Medulla oblongata (tissue), 1 donor: ENCODE data around the gene STAB2.

Experiments used
- DNase-seq: peaks from one replicate; pipeline ENCODE4 v3.0.0-alpha.2; 2015; ENCODE audit errors: extremely low spot score

STAB2 gene, protein sequence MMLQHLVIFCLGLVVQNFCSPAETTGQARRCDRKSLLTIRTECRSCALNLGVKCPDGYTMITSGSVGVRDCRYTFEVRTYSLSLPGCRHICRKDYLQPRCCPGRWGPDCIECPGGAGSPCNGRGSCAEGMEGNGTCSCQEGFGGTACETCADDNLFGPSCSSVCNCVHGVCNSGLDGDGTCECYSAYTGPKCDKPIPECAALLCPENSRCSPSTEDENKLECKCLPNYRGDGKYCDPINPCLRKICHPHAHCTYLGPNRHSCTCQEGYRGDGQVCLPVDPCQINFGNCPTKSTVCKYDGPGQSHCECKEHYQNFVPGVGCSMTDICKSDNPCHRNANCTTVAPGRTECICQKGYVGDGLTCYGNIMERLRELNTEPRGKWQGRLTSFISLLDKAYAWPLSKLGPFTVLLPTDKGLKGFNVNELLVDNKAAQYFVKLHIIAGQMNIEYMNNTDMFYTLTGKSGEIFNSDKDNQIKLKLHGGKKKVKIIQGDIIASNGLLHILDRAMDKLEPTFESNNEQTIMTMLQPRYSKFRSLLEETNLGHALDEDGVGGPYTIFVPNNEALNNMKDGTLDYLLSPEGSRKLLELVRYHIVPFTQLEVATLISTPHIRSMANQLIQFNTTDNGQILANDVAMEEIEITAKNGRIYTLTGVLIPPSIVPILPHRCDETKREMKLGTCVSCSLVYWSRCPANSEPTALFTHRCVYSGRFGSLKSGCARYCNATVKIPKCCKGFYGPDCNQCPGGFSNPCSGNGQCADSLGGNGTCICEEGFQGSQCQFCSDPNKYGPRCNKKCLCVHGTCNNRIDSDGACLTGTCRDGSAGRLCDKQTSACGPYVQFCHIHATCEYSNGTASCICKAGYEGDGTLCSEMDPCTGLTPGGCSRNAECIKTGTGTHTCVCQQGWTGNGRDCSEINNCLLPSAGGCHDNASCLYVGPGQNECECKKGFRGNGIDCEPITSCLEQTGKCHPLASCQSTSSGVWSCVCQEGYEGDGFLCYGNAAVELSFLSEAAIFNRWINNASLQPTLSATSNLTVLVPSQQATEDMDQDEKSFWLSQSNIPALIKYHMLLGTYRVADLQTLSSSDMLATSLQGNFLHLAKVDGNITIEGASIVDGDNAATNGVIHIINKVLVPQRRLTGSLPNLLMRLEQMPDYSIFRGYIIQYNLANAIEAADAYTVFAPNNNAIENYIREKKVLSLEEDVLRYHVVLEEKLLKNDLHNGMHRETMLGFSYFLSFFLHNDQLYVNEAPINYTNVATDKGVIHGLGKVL (N-terminal part only)

GRCh38 chr12:103586791-103587370 lies at the start of gene STAB2:
STAB2 (plus strand) TSS chr12:103587273; CDS start chr12:103587477, 204 bp downstream.
- DNase-seq = no peak

- no peak for DNase-seq
Measured at GRCh38 chr12:103538397-103538796, 48.7 kb upstream of the STAB2 start.

GRCh38 chr12:103540319-103540718 lies 46.8 kb upstream of the STAB2 start:
- no peak for DNase-seq

- DNase-seq = no peak
Measured at GRCh38 chr12:103542078-103542477, 45.0 kb upstream of the STAB2 start.

- no peak for DNase-seq
Measured at GRCh38 chr12:103546959-103547358, 40.1 kb upstream of the STAB2 start.

DNA sequence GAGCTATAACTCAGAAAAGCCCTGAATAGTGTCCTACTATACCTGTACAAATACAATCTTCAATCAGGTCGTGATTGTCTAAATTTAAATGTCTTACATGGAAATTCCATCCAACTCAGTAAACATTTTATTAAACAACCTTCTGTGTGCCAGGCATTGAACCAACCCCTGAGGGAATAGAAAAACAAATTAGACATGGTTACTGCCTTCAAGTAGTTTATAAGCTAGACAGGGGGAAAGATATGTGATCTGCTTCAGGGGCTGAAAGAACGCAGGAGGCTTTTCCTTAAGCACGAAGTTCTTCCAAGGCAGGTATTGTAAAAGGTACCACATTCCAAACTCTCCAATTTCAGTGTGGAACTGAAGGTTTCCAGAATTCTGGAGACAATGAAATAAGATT lies 39.7 kb upstream of the STAB2 start:
- no peak for DNase-seq

DNA sequence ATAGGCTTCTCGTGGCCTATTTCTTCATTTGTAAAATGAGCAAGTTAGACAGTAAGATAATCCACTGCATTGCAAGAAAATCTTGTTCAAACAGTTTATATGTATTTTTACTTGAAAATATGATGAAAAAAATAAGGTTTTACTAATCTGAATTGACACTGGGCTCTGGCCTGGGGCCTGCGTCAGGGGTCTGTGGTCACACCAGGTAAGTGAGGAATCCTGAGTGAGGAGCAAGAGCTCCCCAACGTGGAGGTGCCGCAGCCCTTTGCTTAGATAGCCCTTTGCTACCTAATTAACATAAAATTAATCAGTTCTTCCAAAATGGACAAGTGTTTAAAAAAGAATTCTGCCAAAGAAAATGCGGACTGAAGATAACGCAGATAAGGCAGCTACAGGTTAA lies 39.1 kb upstream of the STAB2 start:
- DNase-seq = no peak

- peak; percentile 90 for DNase-seq
Measured at GRCh38 chr12:103548622-103549601, 38.2 kb upstream of the STAB2 start.

DNA sequence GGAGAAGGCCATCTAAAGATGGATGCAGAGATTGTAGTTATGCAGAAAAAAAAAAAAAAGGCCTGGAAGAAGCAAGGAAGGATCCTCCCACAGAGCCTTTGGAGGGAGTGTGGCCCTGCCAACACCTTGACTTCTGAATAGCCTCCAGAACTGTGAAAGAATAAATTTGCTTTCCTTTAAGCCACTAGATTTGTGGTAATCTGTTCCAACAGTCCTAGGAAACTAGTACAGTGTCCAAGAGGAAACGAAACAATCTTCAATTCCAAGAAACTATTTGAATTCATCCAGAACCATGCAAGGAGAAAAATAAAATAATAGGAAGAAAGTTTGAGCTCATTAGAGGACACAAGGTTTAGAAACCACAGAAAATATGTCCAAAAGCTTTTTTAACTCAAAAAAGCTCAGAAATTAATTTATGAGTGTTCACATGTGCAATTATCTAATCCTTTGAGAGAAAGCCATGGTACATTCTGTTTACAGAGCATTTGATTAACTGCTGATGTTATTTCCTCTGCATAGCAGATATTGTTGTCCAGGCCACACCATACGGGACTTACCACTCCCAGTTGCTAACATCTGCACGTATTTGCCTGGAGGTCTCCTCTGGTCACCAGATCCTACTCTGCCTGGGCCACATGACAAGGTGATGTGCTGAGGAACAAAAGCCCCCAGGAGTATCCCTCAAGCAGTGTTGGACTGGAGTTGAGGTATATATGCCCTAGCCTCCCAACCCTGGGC lies 30.0 kb upstream of the STAB2 start:
- no peak for DNase-seq

DNA sequence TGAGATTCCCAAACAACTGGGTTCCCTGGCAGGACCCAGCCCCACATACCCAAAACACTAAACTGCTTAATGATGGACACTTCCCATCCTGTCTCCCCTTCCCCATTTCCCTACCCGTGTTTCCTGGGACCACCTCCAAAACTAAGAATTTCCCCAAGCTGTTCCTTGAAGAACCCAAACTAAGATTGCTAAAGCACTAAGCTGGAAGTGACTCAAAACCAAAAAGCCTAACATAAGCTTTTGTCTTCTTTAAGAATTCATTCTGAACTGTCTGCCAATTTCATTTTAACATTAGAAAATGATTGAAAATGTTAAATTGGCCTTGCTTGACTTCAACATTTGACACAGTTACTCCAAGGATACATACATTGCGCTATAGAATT lies 29.5 kb upstream of the STAB2 start:
- no peak for DNase-seq

- DNase-seq = no peak
Measured at GRCh38 chr12:103558879-103559278, 28.2 kb upstream of the STAB2 start.

DNA sequence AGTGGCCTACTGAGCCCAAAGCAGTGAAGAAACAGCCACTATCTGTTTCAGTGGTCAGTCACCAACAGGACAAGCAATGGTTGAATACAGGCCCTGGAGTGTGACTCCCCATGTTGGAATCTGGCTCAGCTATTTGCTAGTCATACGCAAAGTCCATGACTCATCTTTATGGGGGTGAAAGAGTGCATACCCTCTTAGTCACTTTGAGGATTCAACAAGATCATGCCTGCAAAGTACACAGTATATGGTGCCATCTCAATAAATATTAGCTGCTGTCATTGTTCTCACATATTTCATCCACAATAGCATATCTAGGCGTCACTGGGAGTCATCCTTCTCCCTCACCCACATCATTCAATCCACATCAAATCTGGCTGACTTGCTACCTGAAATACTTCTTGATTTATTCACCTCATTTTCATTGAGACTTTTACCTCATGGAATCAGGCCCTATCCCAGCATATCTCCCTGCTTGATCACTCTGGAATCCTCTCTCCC lies 26.4 kb upstream of the STAB2 start:
- no peak for DNase-seq

- no peak for DNase-seq
Measured at GRCh38 chr12:103561174-103561573, 25.9 kb upstream of the STAB2 start.

GRCh38 chr12:103566398-103566797 lies 20.7 kb upstream of the STAB2 start:
- DNase-seq = no peak

DNA sequence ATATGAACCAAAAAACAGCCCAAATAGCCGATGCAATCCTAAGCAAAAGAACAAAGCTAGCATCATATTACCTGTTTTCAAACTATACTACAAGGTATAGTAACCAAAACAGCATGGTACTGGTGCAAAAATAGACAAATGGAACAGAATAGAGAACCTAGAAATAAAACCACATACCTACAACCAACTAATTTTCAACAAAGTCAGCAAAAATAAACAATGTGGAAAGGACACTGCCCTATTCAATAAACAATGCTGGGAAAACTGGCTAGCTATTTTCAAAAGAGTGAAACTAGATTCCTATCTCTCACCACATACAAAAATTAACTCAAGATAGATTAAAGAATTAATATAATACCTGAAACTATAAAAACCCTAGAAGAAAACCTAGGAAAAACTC lies 17.8 kb upstream of the STAB2 start:
- no peak for DNase-seq

- DNase-seq = peak; percentile 6
Measured at GRCh38 chr12:103571286-103571685, 15.8 kb upstream of the STAB2 start.

GRCh38 chr12:103572312-103573045 lies 14.6 kb upstream of the STAB2 start:
- no peak for DNase-seq

- DNase-seq = no peak
Measured at GRCh38 chr12:103573185-103573584, 13.9 kb upstream of the STAB2 start.

GRCh38 chr12:103578926-103579325 lies 8.1 kb upstream of the STAB2 start:
- no peak for DNase-seq
